ENCODE data around the gene NTM. TPM values are rescaled to one million over a fixed set of nuclear protein-coding genes. Genes with fewer than 3 reads are reported as not detected.

Gene NTM
- total and polyA plus RNA-seq, 2 donors (not counting 3 experiments of a cell fraction or from before 2014, with no cell fraction given) = 1.00 to 1.1 TPM

DNA sequence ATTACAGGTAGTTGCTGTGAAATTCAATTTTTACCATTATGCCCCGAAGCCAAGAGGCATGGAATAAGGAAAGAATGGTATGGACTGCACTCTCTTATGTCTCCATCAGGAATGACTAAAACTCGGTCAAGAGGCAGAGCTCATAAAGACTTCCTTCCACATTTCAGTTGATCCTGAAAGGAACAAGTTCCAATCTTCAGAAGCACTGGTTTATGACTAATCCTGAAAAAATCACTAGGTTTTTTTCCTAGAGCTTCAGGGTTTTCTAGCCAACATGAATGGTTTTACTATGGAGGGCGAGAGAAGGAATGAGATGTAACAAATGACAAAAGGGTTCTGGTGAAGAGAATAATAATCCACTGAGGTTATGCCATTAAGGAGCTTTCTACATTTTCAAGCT is 832.2 kb downstream of the NTM start:
- TF ChIP-seq, protein P1, sequence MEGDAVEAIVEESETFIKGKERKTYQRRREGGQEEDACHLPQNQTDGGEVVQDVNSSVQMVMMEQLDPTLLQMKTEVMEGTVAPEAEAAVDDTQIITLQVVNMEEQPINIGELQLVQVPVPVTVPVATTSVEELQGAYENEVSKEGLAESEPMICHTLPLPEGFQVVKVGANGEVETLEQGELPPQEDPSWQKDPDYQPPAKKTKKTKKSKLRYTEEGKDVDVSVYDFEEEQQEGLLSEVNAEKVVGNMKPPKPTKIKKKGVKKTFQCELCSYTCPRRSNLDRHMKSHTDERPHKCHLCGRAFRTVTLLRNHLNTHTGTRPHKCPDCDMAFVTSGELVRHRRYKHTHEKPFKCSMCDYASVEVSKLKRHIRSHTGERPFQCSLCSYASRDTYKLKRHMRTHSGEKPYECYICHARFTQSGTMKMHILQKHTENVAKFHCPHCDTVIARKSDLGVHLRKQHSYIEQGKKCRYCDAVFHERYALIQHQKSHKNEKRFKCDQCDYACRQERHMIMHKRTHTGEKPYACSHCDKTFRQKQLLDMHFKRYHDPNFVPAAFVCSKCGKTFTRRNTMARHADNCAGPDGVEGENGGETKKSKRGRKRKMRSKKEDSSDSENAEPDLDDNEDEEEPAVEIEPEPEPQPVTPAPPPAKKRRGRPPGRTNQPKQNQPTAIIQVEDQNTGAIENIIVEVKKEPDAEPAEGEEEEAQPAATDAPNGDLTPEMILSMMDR (IDR thresholded peaks at IDR 0.05; ENCODE audit: extremely low read depth in 1 of 2, insufficient read depth in 1 of 2, low read depth in 1 of 2, low read length in 2 of 2) = no peak
- TF ChIP-seq POLR2AphosphoS5 (IDR thresholded peaks at IDR 0.05; ENCODE audit: insufficient read depth, low read depth, low read length) (no peak), POLR2A (IDR thresholded peaks at IDR 0.05; ENCODE audit: low read depth, low read length) (no peak), MAX (IDR thresholded peaks at IDR 0.05; ENCODE audit: insufficient read depth, insufficient read length) (no peak), FOS (IDR thresholded peaks at IDR 0.05; ENCODE audit: borderline replicate concordance, insufficient read depth, low read length) (no peak), MYC (IDR thresholded peaks at IDR 0.05; ENCODE audit: low read depth, low read length) (no peak), JUN (IDR thresholded peaks at IDR 0.05; ENCODE audit: borderline replicate concordance, insufficient read depth, insufficient read length, low read depth) (no peak), EZH2 (IDR thresholded peaks at IDR 0.05; ENCODE audit: borderline replicate concordance, low read depth, low read length, severe bottlenecking) (no peak), GATA2 (IDR thresholded peaks at IDR 0.05; ENCODE audit: insufficient read depth, insufficient read length, low read depth, low read length) (no peak)
- DNase-seq (ENCODE audit: low read depth, low spot score) = no peak
- intact Hi-C loops (cut with micrococcal nuclease) (no loop called here), dilution Hi-C loops (cut with MboI; ENCODE audit: extremely low pct_ligation_motif_present, low sequenced_read_pairs) (no loop called here)
- Histone ChIP-seq H4K20me1 (replicated peaks; ENCODE audit: control insufficient read depth, extremely low read depth, insufficient read depth, low read length) (no peaks in the 10 kb centered on the region), H3K79me2 (ENCODE audit: control insufficient read depth, insufficient read depth, low read length) (no peaks in the 10 kb centered on the region), H2AFZ (ENCODE audit: low read depth, low read length) (no peak overlapping the region), H3K4me1 (ENCODE audit: control insufficient read depth, extremely low read depth, insufficient read depth, low read length) (no peaks in the 10 kb centered on the region), H3K9me3 (replicated peaks; ENCODE audit: control insufficient read depth, insufficient read depth, low read length) (no peaks in the 10 kb centered on the region), H3K27me3 (ENCODE audit: control insufficient read depth in 2 of 2, insufficient read depth in 2 of 2, low read length in 2 of 2) (no peaks in the 10 kb centered on the region), H3K4me3 (replicated peaks in 1 of 3; ENCODE audit: insufficient read depth in 1 of 3, low read depth in 1 of 3, low read length in 3 of 3) (no peak overlapping the region), H3K36me3 (ENCODE audit: control insufficient read depth in 2 of 2, extremely low read depth in 1 of 2, insufficient read depth in 2 of 2, low read length in 2 of 2) (no peaks in the 10 kb centered on the region), H3K4me2 (ENCODE audit: insufficient read depth, low read length) (no peak overlapping the region), H3K9me1 (replicated peaks; ENCODE audit: control insufficient read depth, extremely low read depth, insufficient read depth, low read length) (no peaks in the 10 kb centered on the region), H3K27ac (ENCODE audit: insufficient read depth, low read depth, low read length) (no peak overlapping the region), H3K9ac (replicated peaks; ENCODE audit: extremely low read depth, insufficient read depth, low read length) (no peak overlapping the region)
- FAIRE-seq = no peak
- ChIA-PET POLR2A (no interaction called here), CTCF (no interaction called here)
- no TSS peak for BruUV-seq (replicated peaks)

All from endothelial cell of umbilical vein (primary cell).